Memory B cell (primary cell): ENCODE results near the gene EPN2.

Experiments
- ATAC-seq: fragments of 150-1000 bp; cut with Tn5 transposase; 2 replicates; pipeline ENCODE4 v1.10.0; 2021; ENCODE audit warnings: low read depth, mild to moderate bottlenecking, moderate library complexity
- DNase-seq, 2 donors: peaks; one replicate each; pipeline ENCODE4 v3.0.0; 2022; ENCODE audit warnings: low spot score in 2 of 2
- H3K27ac Mint-ChIP-seq: one replicate; pipeline ENCODE4 v1.8.0; 2022; ENCODE audit warnings: mild to moderate bottlenecking, moderate library complexity, mixed read lengths
- H3K27me3 Mint-ChIP-seq: one replicate; pipeline ENCODE4 v1.8.0; 2022; ENCODE audit warnings: mixed read lengths
- H3K36me3 Mint-ChIP-seq: one replicate; pipeline ENCODE4 v1.8.0; 2022; ENCODE audit warnings: mild to moderate bottlenecking, mixed read lengths
- H3K4me1 Mint-ChIP-seq: one replicate; pipeline ENCODE4 v1.8.0; 2022; ENCODE audit warnings: mixed read lengths
- H3K4me3 Mint-ChIP-seq: one replicate; pipeline ENCODE4 v1.8.0; 2022; ENCODE audit warnings: mild to moderate bottlenecking, moderate library complexity, mixed read lengths
- H3K9me3 Mint-ChIP-seq: one replicate; pipeline ENCODE4 v1.8.0; 2022; ENCODE audit warnings: mixed read lengths

Gene EPN2

GRCh38 chr17:19311016-19311415 is 73.8 kb downstream of the EPN2 start:
- no peak overlapping the region for H3K27ac Mint-ChIP-seq
- H3K4me1 Mint-ChIP-seq = peaks cover 16% of the 10 kb centered on the region
- no peaks in the 10 kb centered on the region for H3K9me3 Mint-ChIP-seq
- H3K27me3 Mint-ChIP-seq = no peaks in the 10 kb centered on the region
- DNase-seq = no peak
- ATAC-seq = no peak
- peaks cover 16% of the 10 kb centered on the region for H3K36me3 Mint-ChIP-seq
- H3K4me3 Mint-ChIP-seq = no peak overlapping the region

- Mint-ChIP-seq H3K4me1 (peaks cover 10% of the 10 kb centered on the region), H3K9me3 (no peaks in the 10 kb centered on the region), H3K27me3 (no peaks in the 10 kb centered on the region), H3K4me3 (no peak overlapping the region), H3K36me3 (peaks cover 16% of the 10 kb centered on the region), H3K27ac (no peak overlapping the region)
- ATAC-seq (no peak), DNase-seq (no peak)
These were observed 74.5 kb downstream of the EPN2 start for GRCh38 chr17:19311421-19312215.

- Mint-ChIP-seq H3K36me3 (peaks cover 16% of the 10 kb centered on the region), H3K27me3 (no peaks in the 10 kb centered on the region), H3K4me3 (no peak overlapping the region), H3K4me1 (peaks cover 8% of the 10 kb centered on the region), H3K9me3 (no peaks in the 10 kb centered on the region), H3K27ac (no peak overlapping the region)
- DNase-seq (no peak), ATAC-seq (no peak)
These were observed 75.2 kb downstream of the EPN2 start for GRCh38 chr17:19312406-19312805.

GRCh38 chr17:19313066-19313745 is 76.0 kb downstream of the EPN2 start:
- ATAC-seq = no peak
- no peak for DNase-seq
- Mint-ChIP-seq H3K9me3 (no peaks in the 10 kb centered on the region), H3K27me3 (no peaks in the 10 kb centered on the region), H3K4me1 (peaks cover 6% of the 10 kb centered on the region), H3K36me3 (peaks cover 18% of the 10 kb centered on the region), H3K4me3 (no peak overlapping the region), H3K27ac (no peak overlapping the region)

- Mint-ChIP-seq H3K4me1 (peaks cover 4% of the 10 kb centered on the region), H3K4me3 (no peak overlapping the region)
- DNase-seq = no peak
These were observed 76.8 kb downstream of the EPN2 start for GRCh38 chr17:19313746-19314651.

GRCh38 chr17:19315104-19315503 is 77.9 kb downstream of the EPN2 start:
- Mint-ChIP-seq H3K36me3 (peaks cover 16% of the 10 kb centered on the region), H3K27ac (no peak overlapping the region), H3K9me3 (no peaks in the 10 kb centered on the region), H3K27me3 (no peaks in the 10 kb centered on the region), H3K4me3 (no peak overlapping the region), H3K4me1 (peaks cover 4% of the 10 kb centered on the region)
- DNase-seq (no peak), ATAC-seq (no peak)

More at GRCh38 chr17:19313746-19314651, 76.8 kb downstream of the EPN2 start:
- Mint-ChIP-seq H3K36me3 (peaks cover 16% of the 10 kb centered on the region), H3K9me3 (no peaks in the 10 kb centered on the region), H3K27ac (no peak overlapping the region), H3K27me3 (no peaks in the 10 kb centered on the region)
- ATAC-seq = no peak

DNA sequence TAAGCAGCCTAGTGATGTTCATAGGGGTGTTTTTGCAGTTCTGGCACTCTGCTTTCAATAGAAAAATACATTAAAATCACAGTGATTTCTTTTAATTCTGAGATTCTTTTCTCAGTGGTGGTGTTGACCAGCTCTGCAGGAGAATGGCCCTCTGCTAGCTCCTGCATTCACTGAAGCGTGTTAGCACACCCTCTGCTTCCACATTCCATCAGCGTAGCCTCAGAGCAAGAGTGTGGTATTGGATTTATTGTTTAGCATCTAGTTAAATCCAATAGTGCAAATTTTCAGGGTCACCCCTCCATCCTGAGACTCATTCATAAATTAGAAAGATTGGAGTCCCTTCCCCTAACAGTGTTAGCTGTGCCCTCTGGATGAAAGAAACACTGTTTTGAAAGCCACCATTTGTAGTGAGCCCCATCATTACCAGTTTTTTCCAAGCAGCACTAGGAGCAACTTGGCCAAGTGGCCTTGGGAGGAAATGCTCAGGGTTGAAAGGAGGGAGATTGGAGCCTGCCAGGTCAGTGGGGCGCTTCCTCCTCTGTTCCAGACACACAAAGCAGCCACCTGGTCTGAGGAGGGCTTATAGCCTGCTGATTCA is 79.7 kb downstream of the EPN2 start:
- DNase-seq (no peak), ATAC-seq (no peak)
- peaks cover 21% of the 10 kb centered on the region for H3K36me3 Mint-ChIP-seq
- peaks cover 4% of the 10 kb centered on the region for H3K4me1 Mint-ChIP-seq
- no peak overlapping the region for H3K27ac Mint-ChIP-seq
- H3K27me3 Mint-ChIP-seq = no peaks in the 10 kb centered on the region
- no peaks in the 10 kb centered on the region for H3K9me3 Mint-ChIP-seq
- H3K4me3 Mint-ChIP-seq = no peak overlapping the region

- peaks cover 4% of the 10 kb centered on the region for H3K4me1 Mint-ChIP-seq
These were observed 80.4 kb downstream of the EPN2 start for GRCh38 chr17:19317359-19318095.

GRCh38 chr17:19318611-19319010 is 81.4 kb downstream of the EPN2 start:
- Mint-ChIP-seq H3K36me3 (peaks cover 16% of the 10 kb centered on the region), H3K27me3 (no peaks in the 10 kb centered on the region), H3K9me3 (no peaks in the 10 kb centered on the region), H3K27ac (no peak overlapping the region), H3K4me3 (no peak overlapping the region), H3K4me1 (peaks cover 4% of the 10 kb centered on the region)
- ATAC-seq (no peak), DNase-seq (no peak)

More at GRCh38 chr17:19317359-19318095, 80.4 kb downstream of the EPN2 start:
- Mint-ChIP-seq H3K36me3 (peaks cover 20% of the 10 kb centered on the region), H3K9me3 (no peaks in the 10 kb centered on the region), H3K4me3 (peak overlapping the region; percentile 58), H3K27ac (no peak overlapping the region), H3K27me3 (no peaks in the 10 kb centered on the region)
- peak; percentile 100 for ATAC-seq
- DNase-seq = peak in 1 of 2 donors; percentile 46

- Mint-ChIP-seq H3K27ac (no peak overlapping the region), H3K9me3 (no peaks in the 10 kb centered on the region), H3K4me1 (peaks cover 4% of the 10 kb centered on the region), H3K27me3 (no peaks in the 10 kb centered on the region), H3K36me3 (peaks cover 10% of the 10 kb centered on the region), H3K4me3 (no peak overlapping the region)
- ATAC-seq = no peak
- DNase-seq = no peak
These were observed 82.8 kb downstream of the EPN2 start for GRCh38 chr17:19319771-19320505.

DNA sequence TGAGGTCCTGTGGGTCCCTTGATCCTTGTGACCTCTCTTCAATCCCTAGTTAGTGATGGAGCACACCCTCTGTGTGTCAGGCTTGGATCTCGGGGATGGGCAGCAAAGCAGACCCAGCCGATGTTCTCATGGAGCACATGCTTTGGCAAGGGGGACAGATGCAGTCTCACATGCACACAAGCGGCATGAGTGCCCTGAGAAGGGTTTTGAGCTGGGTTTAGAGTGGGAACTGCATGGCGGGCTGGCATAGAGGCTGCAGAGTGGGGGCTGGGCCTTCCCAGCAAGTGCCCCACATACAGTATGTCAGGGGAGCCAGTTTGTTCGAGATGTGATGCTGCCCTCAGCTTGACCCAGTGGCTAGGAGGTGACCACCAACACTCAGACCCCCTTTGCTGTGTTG is 83.7 kb downstream of the EPN2 start:
- no peak overlapping the region for H3K4me3 Mint-ChIP-seq
- peaks cover 8% of the 10 kb centered on the region for H3K36me3 Mint-ChIP-seq
- peaks cover 4% of the 10 kb centered on the region for H3K4me1 Mint-ChIP-seq
- no peak overlapping the region for H3K27ac Mint-ChIP-seq
- H3K27me3 Mint-ChIP-seq = no peaks in the 10 kb centered on the region
- ATAC-seq (no peak), DNase-seq (no peak)
- H3K9me3 Mint-ChIP-seq = peaks cover 2% of the 10 kb centered on the region

DNA sequence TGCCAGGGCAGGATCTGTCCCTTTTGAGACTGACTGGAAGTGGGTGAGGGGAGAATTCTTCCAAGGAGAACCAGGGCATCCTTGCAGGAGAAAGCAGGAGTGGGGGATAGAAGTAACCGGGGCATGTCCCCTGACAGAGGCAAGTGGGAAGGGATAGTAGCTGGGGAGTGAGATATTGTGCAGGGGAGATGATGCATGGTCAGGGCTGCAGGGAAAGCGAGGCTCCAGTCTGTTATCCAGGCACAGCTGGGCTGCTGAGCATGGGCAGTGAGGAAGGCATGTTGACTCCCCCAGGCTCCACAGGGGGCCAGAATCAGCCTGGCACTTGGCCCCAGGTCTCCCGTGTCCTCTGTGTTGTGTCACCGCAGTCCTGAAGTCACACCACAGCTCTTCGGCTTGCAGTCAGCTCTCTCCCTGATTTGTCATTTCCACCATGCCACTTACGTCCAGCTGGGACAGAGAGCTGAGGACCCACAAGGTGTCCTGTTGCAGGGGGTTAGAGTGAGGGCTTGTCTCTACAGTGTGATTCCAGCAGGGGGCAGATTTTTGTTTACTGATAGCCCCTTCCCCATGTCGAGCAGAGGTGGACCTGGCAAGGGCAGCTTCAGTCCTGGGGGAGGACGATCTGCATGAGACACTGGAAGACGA is 84.4 kb downstream of the EPN2 start:
- Mint-ChIP-seq H3K36me3 (peaks cover 8% of the 10 kb centered on the region), H3K9me3 (peaks cover 2% of the 10 kb centered on the region), H3K27me3 (no peaks in the 10 kb centered on the region), H3K4me1 (peaks cover 4% of the 10 kb centered on the region), H3K4me3 (no peak overlapping the region), H3K27ac (no peak overlapping the region)
- DNase-seq (no peak), ATAC-seq (no peak)
